Astrocyte (in vitro differentiated cells and primary cell): ENCODE measurements around the gene FOXD4.
"Not testable (repeated sequence)": the region's sequence is repeated elsewhere in the genome, so short reads cannot be mapped to it uniquely, and the experiment has no call there.

Experiments
- CTCF ChIP-seq: IDR thresholded peaks from 2 replicates; pipeline ENCODE4 v1.5.1; 2011; ENCODE audit warnings: low read depth, mild to moderate bottlenecking, inconsistent platforms, low read length, moderate library complexity; ENCODE audit not compliant: insufficient read depth
- EZH2 ChIP-seq: IDR thresholded peaks from 2 replicates; pipeline ENCODE4 v1.6.1; 2012; ENCODE audit warnings: mild to moderate bottlenecking, low read length, inconsistent platforms; ENCODE audit not compliant: insufficient read depth

DNA sequence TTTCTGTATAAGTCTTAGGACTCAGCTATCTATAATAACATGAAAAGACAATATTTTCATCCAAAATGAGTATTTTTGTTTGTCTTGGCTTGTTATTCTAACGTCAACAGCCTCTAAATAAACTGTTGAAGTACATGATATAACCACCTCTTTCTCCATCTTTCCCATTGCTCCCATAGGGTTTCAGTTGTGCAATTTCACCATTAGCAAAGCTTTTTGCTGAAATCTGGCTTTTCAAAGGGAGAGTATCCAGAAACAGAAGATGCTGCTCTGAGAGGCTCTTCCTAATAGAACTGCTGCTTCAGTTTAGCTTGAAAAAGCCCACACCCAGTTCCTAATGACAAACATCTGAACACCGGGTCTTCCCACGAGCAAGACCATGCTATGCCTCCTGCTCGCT is 31.1 kb downstream of the FOXD4 start:
- not testable (repeated sequence) for TF ChIP-seq CTCF, EZH2
